SK-N-SH treated with all-trans-retinoic acid at 6 μM for 48 hours (cell line): Measurements from ENCODE around the gene MRPL4.

Experiments used
- ATAC-seq: fragments of 200-7000 bp; cut with Tn5 transposase; 3 replicates; pipeline ENCODE4 v1.9.1; 2020; ENCODE audit warnings: mild to moderate bottlenecking, moderate library complexity
- ARNTL ChIP-seq: fragments of 450-650 bp; formaldehyde crosslinking; IDR thresholded peaks from 2 replicates; pipeline ENCODE4 v1.5.0; 2020; ENCODE audit warnings: low read depth, mild to moderate bottlenecking, moderate library complexity, borderline replicate concordance
- BACH2 ChIP-seq: fragments of 250-450 bp; sonication (Bioruptor Pico); IDR thresholded peaks from 2 replicates; pipeline ENCODE4 v1.9.0; 2021; ENCODE audit warnings: mild to moderate bottlenecking, borderline replicate concordance
- CSDC2 ChIP-seq: fragments of 250-450 bp; sonication (Bioruptor Pico); IDR thresholded peaks from 2 replicates; pipeline ENCODE4 v1.5.0; 2020; ENCODE audit warnings: mild to moderate bottlenecking, moderate library complexity
- ESRRG ChIP-seq: fragments of 250-450 bp; sonication (Bioruptor Pico); IDR thresholded peaks from 2 replicates; pipeline ENCODE4 v1.6.1; 2021; ENCODE audit warnings: mild to moderate bottlenecking
- GLIS3 ChIP-seq: fragments of 250-450 bp; sonication (Bioruptor Pico); IDR thresholded peaks from 2 replicates; pipeline ENCODE4 v1.5.0; 2020; ENCODE audit warnings: mild to moderate bottlenecking, moderate library complexity
- ISL1 ChIP-seq: fragments of 250-450 bp; sonication (Bioruptor Pico); IDR thresholded peaks from 2 replicates; pipeline ENCODE4 v2.1.2; 2022; ENCODE audit warnings: mild to moderate bottlenecking, moderate library complexity
- OSR1 ChIP-seq: fragments of 250-450 bp; sonication (Bioruptor Pico); IDR thresholded peaks from 2 replicates; pipeline ENCODE4 v1.8.0; 2022; ENCODE audit warnings: moderate library complexity, mild to moderate bottlenecking, inconsistent platforms
- PPARA ChIP-seq: fragments of 250-450 bp; sonication (Bioruptor Pico); IDR thresholded peaks from 2 replicates; pipeline ENCODE4 v1.5.0; 2020; ENCODE audit warnings: mild to moderate bottlenecking, borderline replicate concordance
- RARB ChIP-seq: fragments of 250-450 bp; sonication (Bioruptor Pico); IDR thresholded peaks from 2 replicates; pipeline ENCODE4 v1.8.0; 2021; ENCODE audit warnings: mild to moderate bottlenecking, moderate library complexity
- SNAI2 ChIP-seq: fragments of 250-450 bp; sonication (Bioruptor Pico); IDR thresholded peaks from 2 replicates; pipeline ENCODE4 v1.5.0; 2020; ENCODE audit warnings: mild to moderate bottlenecking, moderate library complexity
- TCF4 ChIP-seq: fragments of 250-450 bp; sonication (Bioruptor Pico); IDR thresholded peaks from 2 replicates; pipeline ENCODE4 v1.8.0; 2021; ENCODE audit warnings: mild to moderate bottlenecking, moderate library complexity, borderline replicate concordance
- TOX ChIP-seq: fragments of 250-450 bp; sonication (Bioruptor Pico); IDR thresholded peaks from 2 replicates; pipeline ENCODE4 v1.8.0; 2021; ENCODE audit warnings: mild to moderate bottlenecking, moderate library complexity, borderline replicate concordance
- ZC3H10 ChIP-seq: fragments of 250-450 bp; sonication (Bioruptor Pico); IDR thresholded peaks from 2 replicates; pipeline ENCODE4 v1.5.1; 2021; ENCODE audit warnings: mild to moderate bottlenecking, moderate library complexity
- ZFP3 ChIP-seq: fragments of 250-450 bp; sonication (Bioruptor Pico); IDR thresholded peaks from 2 replicates; pipeline ENCODE4 v1.5.0; 2020; ENCODE audit warnings: mild to moderate bottlenecking, moderate library complexity
- ZFP30 ChIP-seq: fragments of 450-650 bp; formaldehyde crosslinking; IDR thresholded peaks from 2 replicates; pipeline ENCODE4 v1.5.0; 2022; ENCODE audit warnings: mild to moderate bottlenecking, moderate library complexity
- ZNF565 ChIP-seq: fragments of 450-650 bp; formaldehyde crosslinking; conservative IDR thresholded peaks from 2 replicates; pipeline ENCODE4 v1.5.0; 2020; ENCODE audit warnings: low read depth, mild to moderate bottlenecking, moderate library complexity
- ZNF70 ChIP-seq: fragments of 450-650 bp; formaldehyde crosslinking; IDR thresholded peaks from 2 replicates; pipeline ENCODE4 v1.5.0; 2020; ENCODE audit warnings: mild to moderate bottlenecking, moderate library complexity
- ZNF8 ChIP-seq: fragments of 450-650 bp; formaldehyde crosslinking; IDR thresholded peaks from 2 replicates; pipeline ENCODE4 v1.5.0; 2020; ENCODE audit warnings: mild to moderate bottlenecking, moderate library complexity
- TF ChIP-seq, protein P1 (sequence below): fragments of 250-450 bp; sonication (Bioruptor Pico); IDR thresholded peaks from 2 replicates; pipeline ENCODE4 v1.5.0; 2020; ENCODE audit warnings: mild to moderate bottlenecking, moderate library complexity
- TF ChIP-seq, protein P2 (sequence below): fragments of 250-450 bp; sonication (Bioruptor Pico); IDR thresholded peaks from 2 replicates; pipeline ENCODE4 v1.5.1; 2020; ENCODE audit warnings: low read depth, mild to moderate bottlenecking, moderate library complexity
- TF ChIP-seq, protein P3 (sequence below): fragments of 250-450 bp; sonication (Bioruptor Pico); IDR thresholded peaks from 2 replicates; pipeline ENCODE4 v1.5.1; 2021; ENCODE audit warnings: mild to moderate bottlenecking, moderate library complexity
- TF ChIP-seq, protein P4 (sequence below): fragments of 250-450 bp; sonication (Bioruptor Pico); IDR thresholded peaks from 2 replicates; pipeline ENCODE4 v1.8.0; 2021; ENCODE audit warnings: low read depth, mild to moderate bottlenecking, moderate library complexity, borderline replicate concordance

MRPL4 gene

DNA sequence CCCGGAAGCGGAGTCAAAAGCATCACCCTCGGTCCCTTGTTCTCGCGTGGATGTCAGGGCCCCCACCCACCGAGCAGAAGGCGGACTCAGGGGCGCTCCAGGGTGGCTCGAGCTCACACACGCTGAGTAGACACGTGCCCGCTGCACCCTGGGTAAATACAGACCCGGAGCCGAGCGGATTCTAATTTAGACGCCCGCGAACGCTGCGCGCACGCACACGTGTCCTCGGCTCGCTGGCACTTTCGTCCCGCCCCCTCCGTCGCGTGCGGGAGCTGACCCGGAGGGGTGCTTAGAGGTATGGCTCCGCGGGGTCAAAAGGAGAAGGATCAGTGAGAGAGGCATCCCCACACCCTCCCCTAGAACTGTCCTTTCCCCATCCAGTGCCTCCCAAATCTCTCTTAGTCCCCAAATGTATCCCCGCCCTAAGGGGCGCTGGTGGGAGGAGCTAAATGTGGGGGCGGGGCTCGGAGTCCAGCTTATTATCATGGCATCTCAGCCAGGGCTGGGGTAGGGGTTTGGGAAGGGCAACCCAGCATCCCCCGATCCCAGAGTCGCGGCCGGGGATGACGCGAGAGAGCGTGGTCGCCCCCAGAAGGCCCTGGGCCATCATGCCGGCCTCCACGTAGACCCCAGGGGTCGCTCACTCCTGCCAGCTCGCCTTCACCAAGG lies 37.3 kb downstream of the MRPL4 start (continued):
- TF ChIP-seq, protein P1, sequence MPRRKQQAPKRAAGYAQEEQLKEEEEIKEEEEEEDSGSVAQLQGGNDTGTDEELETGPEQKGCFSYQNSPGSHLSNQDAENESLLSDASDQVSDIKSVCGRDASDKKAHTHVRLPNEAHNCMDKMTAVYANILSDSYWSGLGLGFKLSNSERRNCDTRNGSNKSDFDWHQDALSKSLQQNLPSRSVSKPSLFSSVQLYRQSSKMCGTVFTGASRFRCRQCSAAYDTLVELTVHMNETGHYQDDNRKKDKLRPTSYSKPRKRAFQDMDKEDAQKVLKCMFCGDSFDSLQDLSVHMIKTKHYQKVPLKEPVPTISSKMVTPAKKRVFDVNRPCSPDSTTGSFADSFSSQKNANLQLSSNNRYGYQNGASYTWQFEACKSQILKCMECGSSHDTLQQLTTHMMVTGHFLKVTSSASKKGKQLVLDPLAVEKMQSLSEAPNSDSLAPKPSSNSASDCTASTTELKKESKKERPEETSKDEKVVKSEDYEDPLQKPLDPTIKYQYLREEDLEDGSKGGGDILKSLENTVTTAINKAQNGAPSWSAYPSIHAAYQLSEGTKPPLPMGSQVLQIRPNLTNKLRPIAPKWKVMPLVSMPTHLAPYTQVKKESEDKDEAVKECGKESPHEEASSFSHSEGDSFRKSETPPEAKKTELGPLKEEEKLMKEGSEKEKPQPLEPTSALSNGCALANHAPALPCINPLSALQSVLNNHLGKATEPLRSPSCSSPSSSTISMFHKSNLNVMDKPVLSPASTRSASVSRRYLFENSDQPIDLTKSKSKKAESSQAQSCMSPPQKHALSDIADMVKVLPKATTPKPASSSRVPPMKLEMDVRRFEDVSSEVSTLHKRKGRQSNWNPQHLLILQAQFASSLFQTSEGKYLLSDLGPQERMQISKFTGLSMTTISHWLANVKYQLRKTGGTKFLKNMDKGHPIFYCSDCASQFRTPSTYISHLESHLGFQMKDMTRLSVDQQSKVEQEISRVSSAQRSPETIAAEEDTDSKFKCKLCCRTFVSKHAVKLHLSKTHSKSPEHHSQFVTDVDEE (CRISPR knock-in tag), result no peak
- TF ChIP-seq ZC3H10 (CRISPR knock-in tag), result no peak

DNA sequence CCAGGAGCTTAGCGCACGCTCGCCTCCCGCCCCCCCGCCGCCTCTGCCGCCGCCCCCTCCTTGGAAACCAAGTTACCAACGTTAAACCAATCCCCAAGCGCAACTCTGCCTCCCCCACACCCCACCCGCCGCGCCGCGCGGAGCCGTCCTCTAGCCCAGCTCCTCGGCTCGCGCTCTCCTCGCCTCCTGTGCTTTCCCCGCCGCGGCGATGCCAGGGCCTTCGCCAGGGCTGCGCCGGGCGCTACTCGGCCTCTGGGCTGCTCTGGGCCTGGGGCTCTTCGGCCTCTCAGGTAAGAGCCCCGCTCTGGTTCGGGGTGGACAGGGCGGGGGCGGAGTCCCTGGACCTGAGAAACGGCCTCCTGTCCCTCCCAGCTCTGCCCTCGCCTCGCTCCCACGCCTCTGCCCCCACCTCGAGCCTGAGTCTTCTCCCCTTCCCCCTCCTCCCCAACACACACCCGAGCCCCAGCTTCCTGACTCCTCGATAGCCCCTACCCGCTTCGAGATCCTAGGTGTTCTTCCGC lies 37.9 kb downstream of the MRPL4 start, which contains the start of gene ICAM5:
Gene ICAM5 (plus strand): TSS at position 117 of the 521 bp plus-strand sequence. CDS start 92 bp downstream, at position 209.
- ATAC-seq, result peak; percentile 6; the same call in 1 of the 3 replicates
- TF ChIP-seq BACH2, result no peak
- no peak for TF ChIP-seq OSR1
- no peak for TF ChIP-seq ZNF70 (CRISPR knock-in tag)
- TF ChIP-seq ESRRG (CRISPR knock-in tag), result no peak
- TF ChIP-seq, protein P1 (CRISPR knock-in tag), result no peak
- no peak for TF ChIP-seq ZFP30 (CRISPR knock-in tag)
- TF ChIP-seq CSDC2 (CRISPR knock-in tag), result no peak

DNA sequence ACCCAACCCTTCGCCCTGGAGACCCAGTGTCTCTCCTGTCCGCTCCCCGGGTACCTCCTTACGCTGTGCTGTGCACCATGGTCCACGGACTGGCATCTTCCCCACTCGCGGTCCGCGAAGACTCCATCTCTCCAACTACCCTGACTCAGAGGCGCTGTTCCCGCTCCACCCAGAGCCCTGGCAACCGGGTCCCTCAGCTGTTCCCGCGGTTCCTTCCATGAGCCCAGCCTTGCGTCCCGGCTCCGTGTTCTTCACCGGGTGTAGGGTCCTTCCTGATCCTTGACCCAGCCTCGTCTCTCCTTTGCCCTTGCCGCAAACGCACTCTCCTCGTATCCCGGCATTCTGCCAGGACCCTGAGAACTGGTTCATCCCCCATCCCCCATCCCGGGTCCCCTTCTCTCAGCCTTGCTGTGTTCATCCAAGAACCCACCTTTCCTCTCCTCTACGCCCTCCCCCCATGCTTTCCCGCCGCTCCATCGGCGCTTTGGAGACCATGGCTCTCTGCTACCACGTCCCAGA lies 38.4 kb downstream of the MRPL4 start:
- ATAC-seq, result peak; percentile 0; the same call in 1 of the 3 replicates
- no peak for TF ChIP-seq SNAI2
- no peak for TF ChIP-seq TOX (CRISPR knock-in tag)
- TF ChIP-seq ZNF565 (CRISPR knock-in tag), result no peak
- no peak for TF ChIP-seq GLIS3 (CRISPR knock-in tag)
- no peak for TF ChIP-seq ZNF8 (CRISPR knock-in tag)
- TF ChIP-seq TCF4 (CRISPR knock-in tag), result no peak
- TF ChIP-seq ARNTL (CRISPR knock-in tag), result no peak
- no peak for TF ChIP-seq RARB (CRISPR knock-in tag)
- TF ChIP-seq BACH2, result no peak
- TF ChIP-seq ISL1, result no peak

DNA sequence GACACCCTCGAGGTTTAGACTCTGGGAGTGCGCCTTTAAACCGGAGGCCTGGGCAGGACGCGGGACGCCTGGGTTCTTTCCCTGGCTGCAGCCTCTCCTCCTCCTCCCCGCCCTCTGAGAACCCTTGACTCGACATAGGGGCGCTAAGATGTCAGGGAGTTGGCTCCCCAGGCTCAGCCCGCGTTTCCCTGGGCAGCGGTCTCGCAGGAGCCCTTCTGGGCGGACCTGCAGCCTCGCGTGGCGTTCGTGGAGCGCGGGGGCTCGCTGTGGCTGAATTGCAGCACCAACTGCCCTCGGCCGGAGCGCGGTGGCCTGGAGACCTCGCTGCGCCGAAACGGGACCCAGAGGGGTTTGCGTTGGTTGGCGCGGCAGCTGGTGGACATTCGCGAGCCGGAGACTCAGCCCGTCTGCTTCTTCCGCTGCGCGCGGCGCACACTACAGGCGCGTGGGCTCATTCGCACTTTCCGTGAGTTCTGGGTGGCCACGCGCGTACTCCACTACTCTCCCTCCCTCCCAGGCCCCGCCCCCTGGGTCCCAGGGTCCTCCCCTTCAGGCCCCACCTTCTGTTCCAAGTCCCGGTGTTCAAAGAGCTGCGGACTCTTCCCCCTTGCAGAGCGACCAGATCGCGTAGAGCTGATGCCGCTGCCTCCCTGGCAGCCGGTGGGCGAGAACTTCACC lies 39.0 kb downstream of the MRPL4 start:
- ATAC-seq, result peak; percentile 40
- TF ChIP-seq SNAI2, result no peak
- no peak for TF ChIP-seq ZNF70 (CRISPR knock-in tag)
- no peak for TF ChIP-seq TOX (CRISPR knock-in tag)
- no peak for TF ChIP-seq TCF4 (CRISPR knock-in tag)
- TF ChIP-seq ZFP30 (CRISPR knock-in tag), result no peak
- TF ChIP-seq ZNF8 (CRISPR knock-in tag), result no peak
- TF ChIP-seq ZFP3 (CRISPR knock-in tag), result no peak
- no peak for TF ChIP-seq ISL1
- no peak for TF ChIP-seq PPARA (CRISPR knock-in tag)

DNA sequence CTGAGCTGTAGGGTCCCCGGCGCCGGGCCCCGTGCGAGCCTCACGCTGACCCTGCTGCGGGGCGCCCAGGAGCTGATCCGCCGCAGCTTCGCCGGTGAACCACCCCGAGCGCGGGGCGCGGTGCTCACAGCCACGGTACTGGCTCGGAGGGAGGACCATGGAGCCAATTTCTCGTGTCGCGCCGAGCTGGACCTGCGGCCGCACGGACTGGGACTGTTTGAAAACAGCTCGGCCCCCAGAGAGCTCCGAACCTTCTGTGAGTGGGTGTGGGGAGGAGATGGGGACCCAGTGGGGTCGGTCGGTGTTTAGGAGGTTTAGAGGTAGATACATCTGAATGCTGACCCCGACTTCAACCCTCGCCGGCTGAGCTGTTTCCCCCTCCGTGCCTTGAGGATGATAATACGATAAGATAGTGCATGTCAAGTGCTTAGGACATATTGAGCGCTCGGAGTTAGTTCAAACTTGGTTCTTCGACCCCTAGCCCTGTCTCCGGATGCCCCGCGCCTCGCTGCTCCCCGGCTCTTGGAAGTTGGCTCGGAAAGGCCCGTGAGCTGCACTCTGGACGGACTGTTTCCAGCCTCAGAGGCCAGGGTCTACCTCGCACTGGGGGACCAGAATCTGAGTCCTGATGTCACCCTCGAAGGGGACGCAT lies 39.7 kb downstream of the MRPL4 start:
- ATAC-seq, result peak; percentile 19
- TF ChIP-seq ZNF70 (CRISPR knock-in tag) (no peak), GLIS3 (CRISPR knock-in tag) (no peak), OSR1 (no peak), ARNTL (CRISPR knock-in tag) (no peak), TOX (CRISPR knock-in tag) (no peak), ZNF8 (CRISPR knock-in tag) (no peak), ZFP30 (CRISPR knock-in tag) (no peak), ESRRG (CRISPR knock-in tag) (no peak)
- TF ChIP-seq, protein P2, sequence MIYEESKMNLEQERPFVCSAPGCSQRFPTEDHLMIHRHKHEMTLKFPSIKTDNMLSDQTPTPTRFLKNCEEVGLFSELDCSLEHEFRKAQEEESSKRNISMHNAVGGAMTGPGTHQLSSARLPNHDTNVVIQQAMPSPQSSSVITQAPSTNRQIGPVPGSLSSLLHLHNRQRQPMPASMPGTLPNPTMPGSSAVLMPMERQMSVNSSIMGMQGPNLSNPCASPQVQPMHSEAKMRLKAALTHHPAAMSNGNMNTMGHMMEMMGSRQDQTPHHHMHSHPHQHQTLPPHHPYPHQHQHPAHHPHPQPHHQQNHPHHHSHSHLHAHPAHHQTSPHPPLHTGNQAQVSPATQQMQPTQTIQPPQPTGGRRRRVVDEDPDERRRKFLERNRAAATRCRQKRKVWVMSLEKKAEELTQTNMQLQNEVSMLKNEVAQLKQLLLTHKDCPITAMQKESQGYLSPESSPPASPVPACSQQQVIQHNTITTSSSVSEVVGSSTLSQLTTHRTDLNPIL (CRISPR knock-in tag), result no peak
- TF ChIP-seq, protein P3, sequence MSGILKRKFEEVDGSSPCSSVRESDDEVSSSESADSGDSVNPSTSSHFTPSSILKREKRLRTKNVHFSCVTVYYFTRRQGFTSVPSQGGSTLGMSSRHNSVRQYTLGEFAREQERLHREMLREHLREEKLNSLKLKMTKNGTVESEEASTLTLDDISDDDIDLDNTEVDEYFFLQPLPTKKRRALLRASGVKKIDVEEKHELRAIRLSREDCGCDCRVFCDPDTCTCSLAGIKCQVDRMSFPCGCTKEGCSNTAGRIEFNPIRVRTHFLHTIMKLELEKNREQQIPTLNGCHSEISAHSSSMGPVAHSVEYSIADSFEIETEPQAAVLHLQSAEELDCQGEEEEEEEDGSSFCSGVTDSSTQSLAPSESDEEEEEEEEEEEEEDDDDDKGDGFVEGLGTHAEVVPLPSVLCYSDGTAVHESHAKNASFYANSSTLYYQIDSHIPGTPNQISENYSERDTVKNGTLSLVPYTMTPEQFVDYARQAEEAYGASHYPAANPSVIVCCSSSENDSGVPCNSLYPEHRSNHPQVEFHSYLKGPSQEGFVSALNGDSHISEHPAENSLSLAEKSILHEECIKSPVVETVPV, result no peak
- TF ChIP-seq, protein P4, sequence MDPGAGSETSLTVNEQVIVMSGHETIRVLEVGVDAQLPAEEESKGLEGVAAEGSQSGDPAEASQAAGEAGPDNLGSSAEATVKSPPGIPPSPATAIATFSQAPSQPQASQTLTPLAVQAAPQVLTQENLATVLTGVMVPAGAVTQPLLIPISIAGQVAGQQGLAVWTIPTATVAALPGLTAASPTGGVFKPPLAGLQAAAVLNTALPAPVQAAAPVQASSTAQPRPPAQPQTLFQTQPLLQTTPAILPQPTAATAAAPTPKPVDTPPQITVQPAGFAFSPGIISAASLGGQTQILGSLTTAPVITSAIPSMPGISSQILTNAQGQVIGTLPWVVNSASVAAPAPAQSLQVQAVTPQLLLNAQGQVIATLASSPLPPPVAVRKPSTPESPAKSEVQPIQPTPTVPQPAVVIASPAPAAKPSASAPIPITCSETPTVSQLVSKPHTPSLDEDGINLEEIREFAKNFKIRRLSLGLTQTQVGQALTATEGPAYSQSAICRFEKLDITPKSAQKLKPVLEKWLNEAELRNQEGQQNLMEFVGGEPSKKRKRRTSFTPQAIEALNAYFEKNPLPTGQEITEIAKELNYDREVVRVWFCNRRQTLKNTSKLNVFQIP (CRISPR knock-in tag), result no peak
